Upper lobe of left lung (tissue), 6 donors: ENCODE results near the gene PCBP3. TPM values are rescaled to one million over a fixed set of nuclear protein-coding genes. Genes with fewer than 3 reads are reported as not detected.
"Not testable (repeated sequence)": the region's sequence is repeated elsewhere in the genome, so short reads cannot be mapped to it uniquely, and the experiment has no call there.

Experiments used
- ATAC-seq, 2 donors: fragments of 200-7000 bp; cut with Tn5 transposase; one replicate each; pipeline ENCODE4 v1.9.1; 2022; ENCODE audit warnings: mild to moderate bottlenecking in 2 of 2, moderate library complexity in 2 of 2; ENCODE audit not compliant: low FRiP score in 2 of 2
- DNase-seq, 2 donors: peaks; one replicate each; pipeline ENCODE4 v3.0.0-alpha.2; 2019 to 2020
- H3K27ac ChIP-seq, 4 donors: fragments of 200-600 bp; sonication (generic); one replicate each; pipeline ENCODE4 v1.5.1; 2016 to 2019
- H3K27me3 ChIP-seq, 4 donors: fragments of 200-600 bp; sonication (generic); one replicate each; pipeline ENCODE4 v1.5.1; 2017 to 2019
- H3K36me3 ChIP-seq, 4 donors: fragments of 200-600 bp; sonication (generic); one replicate each; pipeline ENCODE4 v1.5.1; 2016 to 2019
- H3K4me1 ChIP-seq, 4 donors: fragments of 200-600 bp; sonication (generic); one replicate each; pipeline ENCODE4 v1.5.1; 2018 to 2019
- H3K4me3 ChIP-seq, 4 donors: fragments of 200-600 bp; sonication (generic); one replicate each; pipeline ENCODE4 v1.5.1; 2017 to 2019; ENCODE audit warnings: mild to moderate bottlenecking in 2 of 4, moderate library complexity in 1 of 4
- H3K9me3 ChIP-seq, 4 donors: fragments of 200-600 bp; sonication (generic); one replicate each; pipeline ENCODE4 v1.5.1; 2018 to 2019
- CTCF ChIP-seq, 6 experiments: fragments of 450-650 bp in 4 of 6; fragments of 200-600 bp in 2 of 6; sonication (generic) in 2 of 6; IDR thresholded peaks; one replicate each; pipeline ENCODE4 v1.5.1; 2016 to 2019; ENCODE audit warnings: antibody characterized with exemption in 6 of 6
- EP300 ChIP-seq, 4 donors: sonication (generic); formaldehyde crosslinking; IDR thresholded peaks; one replicate each; pipeline ENCODE4 v1.5.1; 2017; ENCODE audit warnings: antibody characterized with exemption in 4 of 4, control low read depth in 2 of 4
- POLR2A ChIP-seq, 4 donors: fragments of 450-650 bp; IDR thresholded peaks; one replicate each; pipeline ENCODE4 v1.5.1; 2016 to 2017; ENCODE audit warnings: antibody characterized with exemption in 4 of 4, mild to moderate bottlenecking in 2 of 4
- POLR2AphosphoS5 ChIP-seq, 2 donors: sonication (generic); formaldehyde crosslinking; IDR thresholded peaks; one replicate each; pipeline ENCODE4 v1.5.1; 2017; ENCODE audit warnings: antibody characterized with exemption in 2 of 2
- WGBS, 2 donors: methylation state at CpG; one replicate each; pipeline ENCODE4 v1.1.5; 2017 to 2018; 5-methylcytosine and 5-hydroxymethylcytosine counted together
- total RNA-seq, 6 donors: library from RNA; depleted of rRNA in 4 of 6; stranded (reverse); fragments of >200 nt in 4 of 6; gene quantifications; one replicate each; pipeline versions ENCODE4 v1.1.0 to v1.2.1, GENCODE V29; 2016 to 2021
- donor health status: DM: no; HTN: no; CAD: no; lungs with moderate emphysema.
- donor health status: DM: no; HTN: yes; CAD: no; lungs with severe emphysema.

Gene PCBP3
- total RNA-seq, 6 donors from 2014 or later: 0.78 to 10.5 (median 3.3) TPM

- Histone ChIP-seq H3K36me3 (no peaks in the 10 kb centered on the region), H3K27me3 (peaks cover 0 to 24% (median 11%) of the 10 kb centered on the region in 4 donors), H3K4me1 (peaks cover 36 to 50% (median 39%) of the 10 kb centered on the region in 4 donors), H3K27ac (peak overlapping the region; percentile 80 to 94 (median 90)), H3K9me3 (no peaks in the 10 kb centered on the region), H3K4me3 (peak overlapping the region; percentile 23 to 55 (median 50))
- 1 to 6% methylated on average over 6 to 46 of the region's 59 CpGs for WGBS, 2 donors
- ATAC-seq (peak in 1 of 2 donors; percentile 37), DNase-seq (peak in 1 of 2 donors; percentile 87)
- TF ChIP-seq POLR2AphosphoS5 (IDR thresholded peaks at IDR 0.05) (peak; percentile 3 to 6), CTCF (IDR thresholded peaks at IDR 0.05) (no peak)
Measured at GRCh38 chr21:45974073-45975019, 330.8 kb downstream of the PCBP3 start.

- WGBS, 2 donors: 39 to 49% methylated on average over 16 to 29 of the region's 33 CpGs
- peak in 1 of 4 donors; percentile 35 for TF ChIP-seq EP300 (IDR thresholded peaks at IDR 0.05)
- TF ChIP-seq POLR2AphosphoS5 (IDR thresholded peaks at IDR 0.05): peak in 1 of 2 donors; percentile 27
- no peak for TF ChIP-seq POLR2A (IDR thresholded peaks at IDR 0.05)
- TF ChIP-seq CTCF (IDR thresholded peaks at IDR 0.05): peak in 1 of 6 experiments; percentile 10
- Histone ChIP-seq H3K27me3 (peaks cover 0 to 24% (median 11%) of the 10 kb centered on the region in 4 donors), H3K9me3 (no peaks in the 10 kb centered on the region), H3K36me3 (no peaks in the 10 kb centered on the region), H3K4me1 (peaks cover 36 to 48% (median 39%) of the 10 kb centered on the region in 4 donors), H3K27ac (peak overlapping the region; percentile 80 to 94 (median 90)), H3K4me3 (peak overlapping the region in 2 of 4 donors; percentile 54 to 55)
- DNase-seq (peak in 1 of 2 donors; percentile 82), ATAC-seq (peak in 1 of 2 donors; percentile 0)
Measured at GRCh38 chr21:45975020-45975666, 331.6 kb downstream of the PCBP3 start.

- peaks cover 0 to 24% (median 11%) of the 10 kb centered on the region in 4 donors for H3K27me3 ChIP-seq
- not testable (repeated sequence) for H3K9me3 ChIP-seq, H3K36me3 ChIP-seq, H3K4me3 ChIP-seq, ATAC-seq, DNase-seq
- H3K27ac ChIP-seq: peak overlapping the region in 2 of 4 donors; percentile 87 to 92
- H3K4me1 ChIP-seq: peaks cover 32 to 41% (median 36%) of the 10 kb centered on the region in 4 donors
- 58 to 60% methylated on average over 13 of the region's 13 CpGs for WGBS, 2 donors
Measured at GRCh38 chr21:45975667-45976409, 332.3 kb downstream of the PCBP3 start.

GRCh38 chr21:45976701-45977311 is 333.3 kb downstream of the PCBP3 start:
- TF ChIP-seq POLR2AphosphoS5 (IDR thresholded peaks at IDR 0.05): no peak
- no peak for TF ChIP-seq CTCF (IDR thresholded peaks at IDR 0.05)
- TF ChIP-seq POLR2A (IDR thresholded peaks at IDR 0.05): no peak
- no peak for TF ChIP-seq EP300 (IDR thresholded peaks at IDR 0.05)
- no peak for DNase-seq
- Histone ChIP-seq H3K4me3 (no peak overlapping the region), H3K9me3 (no peaks in the 10 kb centered on the region), H3K4me1 (peaks cover 29 to 41% (median 36%) of the 10 kb centered on the region in 4 donors), H3K27me3 (peaks cover 0 to 25% (median 11%) of the 10 kb centered on the region in 4 donors), H3K27ac (peak overlapping the region in 3 of 4 donors; percentile 49 to 69 (median 59)), H3K36me3 (no peaks in the 10 kb centered on the region)
- WGBS, 2 donors: 52 to 55% methylated on average over 9 to 11 of the region's 11 CpGs
- ATAC-seq: no peak
